HG02840 (cell line): ENCODE results near the gene BOC.

Experiments used
- ATAC-seq: cut with Tn5 transposase; IDR thresholded peaks from one replicate; pipeline ENCODE4 v1.9.1; 2021; ENCODE audit warnings: mild to moderate bottlenecking, moderate library complexity, moderate number of reproducible peaks; ENCODE audit not compliant: unreplicated experiment, low FRiP score

The BOC gene

DNA sequence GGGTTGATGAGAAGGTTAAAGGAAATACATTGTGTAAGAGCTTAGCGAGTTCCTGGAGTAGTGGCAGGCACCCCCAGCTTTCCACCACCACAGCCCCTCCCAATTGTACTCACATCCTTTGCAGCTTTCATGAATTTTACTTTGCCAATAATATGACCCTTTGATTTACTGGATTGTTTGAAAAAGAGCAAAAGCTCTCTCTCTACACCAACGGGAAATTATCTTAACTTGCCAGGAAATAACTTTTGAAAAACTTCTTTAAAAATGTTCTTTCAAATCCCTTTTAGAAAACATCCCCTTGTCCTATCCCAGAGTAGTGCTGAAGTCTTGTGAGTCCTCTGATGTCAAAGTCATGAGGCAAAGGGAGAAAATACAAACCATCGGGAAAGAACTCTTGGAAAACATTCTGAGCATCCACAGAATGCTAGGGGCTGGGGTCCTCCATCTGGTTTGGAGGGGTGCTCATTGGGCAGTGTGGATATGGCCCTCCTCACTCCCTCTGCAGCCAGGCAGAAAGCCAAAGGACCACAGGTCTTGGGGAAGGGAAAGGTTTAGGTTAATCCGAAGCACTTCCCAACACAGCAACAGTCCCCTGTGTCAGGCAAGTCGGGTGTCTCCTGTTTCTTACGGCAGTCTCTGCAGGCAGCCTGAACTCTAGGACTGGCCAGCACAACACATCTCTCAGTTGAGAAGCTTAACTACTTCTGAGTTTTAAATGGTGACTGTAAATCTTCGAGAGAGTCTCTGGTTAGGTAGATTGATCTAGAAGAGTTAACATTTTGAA is 36.5 kb downstream of the BOC start:
- no peak for ATAC-seq

DNA sequence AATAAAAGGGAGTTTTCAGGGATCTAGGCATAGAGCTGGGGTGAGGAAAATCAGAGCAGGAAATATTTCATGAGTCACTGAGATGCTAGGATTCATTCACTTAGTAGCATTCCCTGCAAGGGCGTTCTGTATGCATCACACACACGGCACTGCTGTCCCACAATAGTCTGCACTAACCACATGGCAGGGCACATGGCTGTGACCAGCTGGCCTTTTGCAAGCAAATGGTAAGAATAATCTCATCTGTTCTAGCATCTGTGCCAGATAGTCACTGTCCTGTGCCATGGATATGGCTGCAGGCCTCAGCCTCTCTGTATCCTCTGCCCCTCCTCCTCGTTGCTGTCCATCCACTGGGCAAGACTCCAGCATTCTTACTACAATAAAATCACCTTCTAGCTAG is 37.8 kb downstream of the BOC start:
- no peak for ATAC-seq

GRCh38 chr3:113249601-113250000 is 38.2 kb downstream of the BOC start:
- ATAC-seq = no peak

GRCh38 chr3:113250566-113250965 is 39.2 kb downstream of the BOC start:
- ATAC-seq = no peak

- ATAC-seq = no peak
These were observed 40.5 kb downstream of the BOC start for GRCh38 chr3:113251817-113252216.

- no peak for ATAC-seq
These were observed 41.2 kb downstream of the BOC start for GRCh38 chr3:113252553-113252952.

- no peak for ATAC-seq
These were observed 42.3 kb downstream of the BOC start for GRCh38 chr3:113253702-113254101.

- ATAC-seq = no peak
These were observed 43.0 kb downstream of the BOC start for GRCh38 chr3:113254171-113254947.

DNA sequence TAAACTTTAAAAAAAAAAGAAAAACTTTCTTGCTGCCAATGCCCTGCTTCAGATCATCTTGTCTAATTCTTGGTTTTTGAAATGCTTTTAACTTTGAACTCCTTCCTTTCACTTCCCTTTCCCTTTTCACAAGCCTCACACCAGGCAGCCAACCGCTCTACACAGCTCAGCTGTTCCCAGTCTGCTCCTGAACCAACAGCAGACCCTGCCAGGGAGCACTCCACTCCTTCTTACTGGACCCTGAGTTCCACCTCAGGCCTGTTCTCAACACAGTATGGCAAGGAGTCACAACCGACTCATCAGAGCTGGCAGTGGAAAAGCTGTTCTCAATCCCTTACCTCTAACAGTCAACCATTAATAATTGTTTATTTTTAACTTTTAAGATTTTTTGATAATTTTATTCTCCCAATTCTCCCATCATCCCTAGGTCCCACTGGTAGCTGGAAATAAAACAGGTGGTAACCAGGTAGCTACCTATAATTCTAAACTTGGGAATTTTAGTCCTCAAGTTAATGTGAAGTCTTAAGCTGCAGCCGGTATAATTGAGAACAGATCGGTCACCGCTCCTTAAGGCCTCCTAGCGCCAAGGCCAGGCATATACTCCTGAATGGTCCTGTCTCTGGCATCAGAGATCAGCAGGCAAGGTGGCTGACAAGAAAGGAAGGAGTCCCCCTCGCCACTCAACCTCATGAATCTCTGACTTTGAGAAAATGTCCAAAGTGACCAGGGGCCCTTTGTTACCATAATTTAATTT is 43.9 kb downstream of the BOC start:
- ATAC-seq = no peak

DNA sequence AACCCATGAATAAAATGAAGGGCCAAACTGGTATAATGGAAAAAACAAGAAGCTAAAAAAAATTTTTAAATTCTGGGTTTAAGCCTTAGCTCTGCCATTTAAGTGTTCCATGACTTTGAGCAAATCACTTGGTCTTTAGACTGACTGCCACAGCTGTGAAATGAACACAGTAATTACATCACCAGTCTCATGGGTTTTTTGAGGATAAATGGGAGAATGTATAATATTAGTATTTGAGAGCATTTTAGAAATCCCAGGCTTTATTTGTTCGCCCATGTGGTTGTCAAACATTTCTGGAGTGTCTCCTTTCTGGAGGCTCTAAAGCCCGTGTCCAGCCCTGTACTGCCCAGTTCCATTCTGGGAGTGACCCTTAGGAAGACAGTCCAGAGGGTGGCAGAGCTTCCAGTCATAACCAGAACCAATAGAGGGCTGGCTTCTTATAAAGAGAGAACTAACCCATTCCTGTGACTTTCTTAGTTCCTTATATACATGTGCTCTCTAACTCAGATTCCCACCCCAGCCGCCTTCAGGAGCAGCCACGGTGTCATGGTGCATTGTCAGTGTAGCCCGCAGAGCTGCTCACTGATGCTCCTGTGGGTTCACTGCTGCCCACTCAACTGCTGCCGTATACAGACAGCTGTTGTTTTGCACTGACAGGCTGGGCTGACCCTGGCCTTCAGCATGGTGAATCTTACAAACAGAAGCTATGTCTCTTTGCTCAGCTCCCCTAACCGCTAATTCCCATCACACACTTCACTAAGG is 44.7 kb downstream of the BOC start:
- ATAC-seq = no peak

- ATAC-seq = no peak
These were observed 47.0 kb downstream of the BOC start for GRCh38 chr3:113258361-113258760.

GRCh38 chr3:113259196-113259595 is 47.8 kb downstream of the BOC start:
- ATAC-seq = no peak

DNA sequence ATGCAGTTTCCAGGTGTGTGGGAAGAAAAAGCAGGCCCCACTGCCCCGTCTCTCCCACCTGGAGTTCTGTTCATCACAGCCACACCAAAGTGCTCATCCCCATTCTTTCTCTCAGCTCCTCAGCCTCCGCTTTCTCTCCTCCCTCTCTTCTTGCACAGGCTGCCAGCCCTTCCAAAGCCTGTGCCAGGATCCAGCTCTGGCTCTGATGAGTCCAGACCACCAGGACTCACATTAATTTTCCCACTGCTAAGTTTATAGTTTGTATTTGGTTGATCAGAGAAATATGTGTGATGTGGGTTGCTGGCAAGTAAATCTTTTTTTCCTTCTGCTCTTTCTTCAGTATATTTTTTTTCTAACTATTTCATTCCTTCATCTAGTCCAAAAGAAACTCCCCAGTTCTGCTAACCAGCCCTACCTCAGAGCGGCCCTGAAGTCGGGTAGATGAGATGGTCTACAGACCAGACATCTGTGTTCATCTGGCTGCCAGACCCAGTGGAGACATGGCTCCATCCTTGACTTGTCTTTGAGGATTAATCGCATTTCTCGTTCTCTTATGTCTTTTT is 49.8 kb downstream of the BOC start:
- no peak for ATAC-seq

GRCh38 chr3:113261626-113262303 is 50.4 kb downstream of the BOC start:
- no peak for ATAC-seq

- ATAC-seq = no peak
These were observed 50.9 kb downstream of the BOC start for GRCh38 chr3:113262304-113262665.

DNA sequence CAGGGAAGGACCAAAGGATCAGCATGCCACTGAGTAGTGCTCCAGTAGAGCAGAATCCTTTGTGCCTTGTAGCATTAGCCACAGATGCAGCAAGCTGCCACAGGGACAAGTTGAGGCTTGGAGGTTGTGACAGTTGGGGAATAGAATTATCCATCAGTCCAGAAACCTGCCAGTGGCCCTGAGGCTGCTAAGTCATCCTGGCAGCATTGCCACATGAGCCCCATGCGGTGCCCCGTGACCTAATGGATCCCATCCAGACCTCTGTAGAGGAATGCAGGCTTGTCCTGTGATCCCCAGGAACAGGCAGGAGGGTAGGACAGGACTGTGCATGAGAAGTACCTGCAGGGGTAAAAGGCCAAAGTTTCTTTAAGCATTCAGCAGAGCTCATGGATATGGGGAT is 51.7 kb downstream of the BOC start:
- ATAC-seq = no peak

DNA sequence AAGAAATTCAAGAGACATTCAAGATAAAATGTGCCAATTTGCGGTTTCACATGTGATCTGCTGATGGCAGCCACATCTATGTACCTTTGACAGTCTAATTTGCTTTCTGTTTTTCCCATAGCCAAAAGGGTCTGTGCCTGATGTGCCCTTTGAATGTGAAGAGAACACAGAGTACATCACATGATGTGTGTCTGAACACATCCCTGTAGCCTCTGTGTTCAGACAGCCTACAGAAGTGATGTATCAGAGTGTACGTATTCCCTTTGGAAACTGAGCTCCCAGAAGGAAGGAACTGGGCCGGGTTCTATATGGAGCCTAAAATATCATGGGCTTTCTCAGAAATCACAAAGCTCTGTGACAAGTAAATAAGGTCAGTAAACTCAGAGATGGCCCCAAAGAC is 52.4 kb downstream of the BOC start:
- no peak for ATAC-seq

- ATAC-seq = no peak
These were observed 53.1 kb downstream of the BOC start for GRCh38 chr3:113264283-113265131.

GRCh38 chr3:113265231-113265630 is 53.9 kb downstream of the BOC start:
- ATAC-seq = no peak
